HG03025 (cell line): ENCODE data around the gene IL15.
"Not testable (repeated sequence)": the region's sequence is repeated elsewhere in the genome, so short reads cannot be mapped to it uniquely, and the experiment has no call there.

Source experiments
- ATAC-seq: cut with Tn5 transposase; IDR thresholded peaks from one replicate; pipeline ENCODE4 v1.9.1; 2021; ENCODE audit warnings: mild to moderate bottlenecking, moderate library complexity; ENCODE audit not compliant: unreplicated experiment, low FRiP score

The IL15 gene

DNA sequence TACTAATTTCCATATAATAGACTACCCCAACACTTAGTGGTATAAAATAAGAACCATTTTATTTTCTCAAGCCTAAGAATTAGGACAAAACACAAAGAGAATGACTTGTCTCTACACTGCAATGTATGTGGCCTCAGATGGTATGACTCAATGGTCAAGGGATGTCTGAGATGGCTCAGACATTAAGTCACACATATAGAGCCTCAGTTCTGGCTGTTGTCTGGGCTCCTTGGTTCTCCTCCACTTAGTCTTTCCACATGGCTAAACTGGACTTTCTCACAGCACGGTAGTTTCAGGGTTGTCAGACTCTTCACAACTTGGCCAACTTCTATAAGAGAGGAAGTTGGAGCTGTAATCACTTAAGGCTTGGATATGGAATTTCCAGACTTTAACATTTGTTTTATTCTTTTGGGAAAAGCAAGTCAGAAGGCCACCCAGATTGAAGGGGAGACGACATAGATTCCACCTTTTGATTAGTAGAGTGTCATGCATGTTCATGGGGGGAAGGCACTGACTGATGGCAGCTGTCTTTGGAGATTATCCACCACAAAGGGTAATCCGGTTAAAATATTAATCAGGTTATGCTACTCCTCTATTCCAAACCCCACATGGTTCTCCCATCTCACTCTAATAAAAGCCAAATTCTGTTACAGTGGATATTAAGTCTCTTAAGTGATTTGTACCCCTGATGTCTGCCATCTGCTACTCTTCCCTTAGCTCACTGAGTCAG lies 9.4 kb downstream of the IL15 start:
- ATAC-seq: no peak

DNA sequence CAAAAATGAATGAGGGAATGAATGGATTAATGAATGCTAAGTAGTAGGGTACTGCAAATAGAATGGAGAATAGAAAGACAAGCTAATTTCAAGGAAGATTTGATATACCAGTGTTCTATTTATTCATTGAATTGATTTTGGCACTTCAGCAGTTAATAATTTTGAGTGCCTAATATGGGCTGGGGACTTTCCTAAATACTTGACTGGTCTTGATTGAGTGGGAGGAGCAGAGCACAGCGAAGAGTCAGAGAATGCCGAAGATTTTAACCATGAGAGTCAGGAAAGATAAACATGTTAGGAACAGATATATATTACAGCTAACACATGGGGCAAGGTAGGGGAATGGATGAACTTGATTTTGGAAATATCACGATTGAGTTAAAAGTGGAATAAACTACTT lies 10.6 kb downstream of the IL15 start:
- ATAC-seq: no peak

DNA sequence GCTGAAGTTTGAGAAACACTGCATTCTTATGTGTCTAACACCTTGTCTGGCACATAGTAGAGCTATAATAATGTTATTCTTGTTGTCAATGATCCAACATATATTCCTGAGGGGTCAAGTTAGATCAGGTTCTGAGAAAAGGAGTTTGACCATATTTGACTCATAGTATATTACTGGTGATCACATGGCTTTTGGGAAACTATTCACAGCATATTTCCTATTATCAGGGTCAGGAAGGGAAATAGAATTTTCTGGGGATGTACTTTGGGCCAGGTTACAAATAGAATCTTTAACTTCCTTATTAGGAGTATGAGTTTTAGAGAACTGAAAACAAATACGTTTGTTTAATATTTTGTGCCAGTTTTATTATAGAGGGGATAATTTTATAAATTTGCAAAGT lies 11.6 kb downstream of the IL15 start:
- ATAC-seq: no peak

DNA sequence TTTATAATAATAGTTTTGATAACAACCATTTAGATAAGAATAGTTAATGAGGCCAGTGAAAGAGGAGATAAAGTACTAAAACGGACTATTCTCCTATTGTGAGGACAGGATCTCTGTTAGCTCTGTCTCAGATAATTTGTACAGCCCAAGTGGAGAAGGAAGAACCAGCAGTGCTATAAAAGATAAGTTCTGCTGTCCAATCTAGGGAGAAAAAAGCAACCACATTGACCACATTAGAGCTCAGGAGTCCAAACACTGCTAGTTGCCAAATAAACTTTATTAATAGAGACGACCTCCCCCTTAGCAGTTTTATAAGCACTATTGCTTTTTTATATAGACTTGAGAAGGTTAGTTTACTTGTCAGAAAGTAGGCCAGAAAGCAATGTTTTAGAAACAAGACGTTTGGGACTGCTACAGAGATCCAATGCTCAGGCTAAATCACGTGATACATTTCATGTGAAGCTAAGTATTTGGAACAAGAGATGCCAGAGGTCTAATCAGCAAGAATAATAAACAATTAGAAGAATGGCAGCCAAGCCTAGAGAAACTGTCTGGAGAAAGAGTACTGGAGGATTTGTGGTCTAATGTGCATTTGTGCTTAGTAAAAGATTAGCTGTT lies 15.9 kb downstream of the IL15 start:
- no peak for ATAC-seq

DNA sequence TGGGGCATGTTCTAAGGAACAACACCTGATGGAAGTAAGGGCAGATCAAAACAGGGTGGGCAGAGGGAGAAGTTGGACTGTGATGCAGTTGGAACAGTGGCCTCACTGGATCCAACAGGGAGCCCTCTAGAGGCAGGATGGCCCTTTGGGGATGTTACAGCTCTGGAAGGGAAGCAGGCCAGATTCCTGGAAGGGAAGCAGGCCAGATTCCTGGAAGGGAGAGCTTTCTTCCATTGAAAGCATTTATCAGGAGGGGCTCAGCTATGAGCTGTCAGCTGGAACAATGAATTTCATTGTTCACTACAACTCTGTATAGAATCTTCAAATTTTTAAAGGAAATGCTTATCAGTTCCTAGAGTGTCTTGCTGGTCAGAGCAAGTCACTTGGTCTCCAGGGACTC lies 17.7 kb downstream of the IL15 start:
- ATAC-seq: no peak

DNA sequence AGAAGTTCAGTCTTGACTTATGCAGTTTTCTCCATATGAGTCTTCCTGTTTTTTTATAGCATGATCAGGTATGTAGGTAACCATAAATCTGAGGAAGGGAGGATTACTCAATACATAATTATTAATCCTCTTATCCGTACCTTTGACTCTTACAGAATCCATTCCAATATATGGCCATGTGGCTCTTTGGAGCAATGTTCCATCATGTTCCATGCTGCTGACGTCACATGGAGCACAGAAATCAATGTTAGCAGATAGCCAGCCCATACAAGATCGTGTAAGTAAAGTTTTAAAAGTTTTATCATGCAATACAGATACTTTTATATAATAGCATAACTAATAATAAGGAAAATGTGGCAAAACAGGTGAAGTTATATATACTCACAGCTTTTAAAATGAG lies 19.6 kb downstream of the IL15 start:
- no peak for ATAC-seq

DNA sequence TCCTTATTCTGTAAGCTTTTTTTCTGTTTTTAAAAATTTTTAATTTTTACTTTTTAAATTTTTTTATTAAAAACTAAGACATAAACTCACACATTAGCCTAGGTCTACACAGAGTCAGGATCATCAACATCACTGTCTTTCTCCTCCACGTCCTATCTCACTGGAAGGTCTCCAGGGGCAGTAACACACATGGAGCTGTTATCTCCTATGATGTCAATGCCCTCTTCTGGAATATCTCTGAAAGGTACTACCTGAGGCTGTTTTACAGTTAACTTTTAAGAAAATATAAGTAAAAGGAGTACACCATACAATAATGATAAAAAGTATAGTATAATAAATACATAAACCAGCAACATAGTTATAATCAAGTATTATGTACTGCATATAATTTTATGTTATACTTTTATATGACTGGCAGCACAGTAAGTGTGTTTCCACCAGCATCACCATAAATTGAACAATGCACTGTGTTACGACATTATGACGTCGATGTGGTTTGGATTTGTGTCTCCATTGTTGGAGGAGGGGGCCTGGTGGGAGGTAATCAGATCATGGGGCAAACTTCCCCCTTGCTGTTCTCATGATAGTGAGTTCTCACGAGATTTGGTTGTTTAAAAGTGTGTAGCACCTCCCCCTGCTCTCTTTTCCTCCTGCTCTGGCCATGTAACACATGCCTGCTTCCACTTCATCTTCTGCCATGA lies 21.3 kb downstream of the IL15 start:
- ATAC-seq: no peak

DNA sequence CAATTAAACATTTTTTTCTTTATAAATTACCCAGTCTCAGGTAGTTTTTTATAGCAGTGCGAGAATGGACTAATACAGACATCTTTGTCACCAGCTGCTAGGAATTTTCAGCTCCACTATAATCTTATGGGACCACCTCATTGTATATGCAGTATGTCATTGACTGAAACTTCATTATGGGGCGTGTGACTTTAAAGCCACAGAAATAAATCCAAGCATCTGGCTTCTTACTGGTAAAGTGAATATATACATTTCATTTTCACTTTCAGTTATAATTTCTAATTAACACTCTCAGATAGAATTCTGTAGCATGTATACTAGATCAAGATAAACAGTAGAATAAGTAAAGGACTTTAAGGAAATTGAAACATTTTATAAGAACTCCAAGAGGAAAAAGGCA lies 21.9 kb downstream of the IL15 start:
- no peak for ATAC-seq

DNA sequence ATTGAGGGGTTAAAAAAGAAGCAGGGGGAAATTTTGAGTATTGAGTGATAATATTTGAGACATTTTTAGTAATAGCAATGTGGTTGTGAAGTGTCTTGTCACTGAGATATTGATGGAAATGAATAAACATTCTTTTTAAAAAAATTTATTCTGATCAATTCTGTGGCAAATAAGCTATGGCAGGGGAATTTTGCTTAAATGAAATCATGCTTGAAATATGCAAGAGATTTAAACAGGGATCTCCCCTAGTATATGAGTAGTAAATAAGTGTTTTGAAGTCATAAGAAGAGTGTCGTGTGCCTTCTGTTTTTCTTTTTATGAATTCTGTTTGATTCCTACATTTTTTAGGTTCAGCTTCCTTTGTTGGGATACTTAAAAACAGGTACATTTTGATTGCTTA lies 23.2 kb downstream of the IL15 start:
- no peak for ATAC-seq

DNA sequence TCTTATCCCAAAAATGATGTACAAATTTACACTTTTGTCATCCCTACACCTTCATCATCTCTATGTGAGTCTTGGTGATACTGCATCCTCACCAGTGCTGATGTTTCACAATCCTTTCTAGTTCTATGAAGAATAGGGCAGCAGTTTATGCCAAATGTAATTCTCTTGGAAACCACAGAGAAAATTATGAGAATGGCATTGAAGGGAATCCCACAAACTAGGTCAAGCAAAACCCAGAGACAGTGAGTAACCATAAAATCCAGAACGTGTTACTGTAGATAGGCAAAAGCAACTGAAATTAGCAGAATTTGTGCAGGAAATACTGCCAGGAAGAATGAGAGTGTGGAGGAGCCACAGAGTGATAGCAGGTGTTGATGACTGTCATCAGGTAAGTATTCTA lies 24.5 kb downstream of the IL15 start:
- ATAC-seq: no peak

DNA sequence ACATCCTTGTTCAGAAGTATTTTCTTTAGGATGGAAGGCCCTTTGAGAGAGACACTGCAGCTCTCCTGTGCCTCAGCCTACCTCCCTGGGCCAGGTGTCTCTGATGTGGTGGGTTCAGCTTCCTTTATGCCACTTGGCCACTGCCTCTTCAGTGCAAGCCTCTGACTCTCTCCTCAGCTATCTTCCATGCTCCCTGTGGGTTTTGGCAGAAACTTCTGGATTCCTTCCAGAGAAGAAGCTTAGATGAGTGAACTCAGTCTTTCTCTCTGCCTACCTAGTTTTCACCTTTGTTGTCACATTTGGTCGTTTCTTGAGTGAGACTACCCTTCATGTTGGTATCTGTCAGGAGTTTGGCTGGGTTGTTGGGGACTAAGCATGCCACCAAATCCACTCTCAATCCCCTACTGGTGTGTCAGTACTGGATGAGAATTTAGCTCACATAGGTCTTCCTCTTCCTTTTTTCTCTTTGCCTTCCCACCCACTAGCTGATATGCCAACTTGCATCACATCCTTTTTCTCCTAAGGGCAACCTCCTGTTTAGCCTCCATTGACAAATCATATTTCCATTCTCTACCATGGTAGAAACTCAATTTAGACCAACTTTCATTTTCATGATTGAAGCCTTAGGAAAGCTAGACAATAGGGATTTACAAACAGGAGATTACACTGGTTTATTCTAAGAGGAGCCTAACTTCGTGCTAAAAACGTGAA lies 32.0 kb downstream of the IL15 start:
- ATAC-seq: no peak

DNA sequence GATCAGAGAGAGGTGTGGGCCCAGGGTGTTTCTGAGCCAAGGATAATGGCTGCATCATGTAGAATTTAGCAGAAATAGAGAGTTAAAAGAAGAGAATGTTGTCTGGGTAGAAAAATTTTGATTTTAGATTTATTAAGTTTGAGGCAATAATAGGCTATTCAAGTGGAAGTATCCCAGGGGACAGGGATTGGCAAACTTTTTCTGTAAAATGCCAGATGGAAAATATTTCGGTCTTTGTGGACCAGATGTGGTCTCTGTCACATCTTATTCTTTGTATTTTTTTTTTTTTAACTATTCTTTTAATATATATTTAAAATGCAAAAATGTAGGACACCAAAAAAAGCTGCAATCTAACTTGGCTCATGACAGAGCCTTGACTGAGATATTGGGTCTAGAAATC lies 33.1 kb downstream of the IL15 start:
- ATAC-seq: no peak

DNA sequence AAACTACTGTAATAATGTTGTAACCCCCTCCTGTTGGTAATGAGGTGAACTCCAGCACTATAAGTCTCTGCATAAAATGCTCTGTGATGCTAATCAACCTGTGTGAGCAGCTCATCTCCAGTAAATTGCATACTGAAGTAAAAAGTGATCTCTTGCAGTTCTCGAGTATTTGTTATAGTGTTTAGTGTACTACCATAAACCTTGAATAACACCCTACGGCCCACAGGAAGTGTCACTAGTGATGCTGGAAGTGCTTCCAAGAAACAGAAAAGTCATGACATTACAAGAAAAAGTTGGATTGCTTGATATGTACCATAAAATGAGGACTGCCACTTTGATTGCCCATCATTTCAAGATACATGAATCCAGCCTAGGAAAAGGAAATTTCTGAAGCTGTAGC lies 39.0 kb downstream of the IL15 start:
- no peak for ATAC-seq

DNA sequence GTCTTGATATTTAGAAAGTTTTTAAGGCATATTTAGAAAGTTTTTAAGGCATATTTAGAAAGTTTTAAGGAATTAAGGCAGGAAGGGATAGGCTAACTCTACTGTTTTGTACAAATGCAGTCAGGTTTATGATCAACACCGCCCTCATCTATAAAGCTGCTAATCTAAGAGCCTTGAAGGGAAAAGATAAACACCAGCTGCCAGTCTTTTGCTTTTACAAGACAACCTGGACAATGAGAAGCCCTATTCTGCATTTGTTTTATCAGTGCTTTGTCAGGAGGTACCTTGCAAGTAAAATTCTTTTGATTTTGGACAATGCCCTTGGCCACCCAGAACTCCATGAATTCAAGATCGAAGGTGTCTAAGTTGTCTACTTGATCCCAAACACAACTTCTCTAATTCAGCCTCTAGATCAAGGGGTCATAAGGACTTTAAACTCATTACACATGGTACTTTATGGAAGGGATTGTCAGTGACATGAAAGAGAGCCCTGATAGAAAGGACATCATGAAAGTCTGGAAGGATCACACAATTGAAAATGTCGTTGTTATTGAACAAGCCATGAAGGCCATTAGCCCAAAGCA lies 39.8 kb downstream of the IL15 start:
- no peak for ATAC-seq

DNA sequence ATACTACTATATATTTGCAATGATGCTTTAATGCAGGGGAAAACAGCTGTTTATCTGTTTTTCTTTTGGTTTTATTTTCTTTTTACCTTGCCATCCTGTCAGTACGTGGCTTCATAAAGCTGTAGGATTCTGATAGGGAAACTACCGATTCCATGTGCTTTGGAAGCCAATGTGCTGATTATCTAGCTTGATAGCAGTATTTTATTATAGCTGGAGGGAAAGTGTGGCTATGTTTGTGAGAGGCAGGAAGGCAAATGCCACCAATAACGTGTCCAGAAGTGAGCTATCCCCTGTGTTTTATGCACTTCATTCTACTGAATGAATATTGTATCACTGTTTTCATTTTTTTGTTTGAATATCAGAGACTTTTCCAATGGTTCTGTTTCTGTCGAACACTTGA lies 43.7 kb downstream of the IL15 start:
- ATAC-seq: no peak

DNA sequence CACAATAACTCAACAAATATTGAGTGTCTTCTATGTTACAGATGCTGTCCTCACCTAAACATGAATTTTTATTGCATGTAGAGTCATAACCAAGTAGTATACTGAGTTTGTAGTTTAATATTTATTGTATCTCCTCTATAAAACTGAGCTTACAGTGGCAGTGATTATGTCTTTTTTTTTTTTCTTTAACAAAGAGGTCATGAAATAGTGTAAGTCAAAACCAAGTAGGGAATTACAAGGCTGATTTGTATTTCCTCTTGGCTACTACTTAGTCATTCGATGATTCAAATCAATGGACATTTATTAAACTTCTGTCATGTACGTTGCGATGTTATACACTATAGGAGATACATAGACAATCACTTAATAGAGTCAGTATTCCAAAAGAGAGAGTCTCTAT lies 48.4 kb downstream of the IL15 start:
- no peak for ATAC-seq

DNA sequence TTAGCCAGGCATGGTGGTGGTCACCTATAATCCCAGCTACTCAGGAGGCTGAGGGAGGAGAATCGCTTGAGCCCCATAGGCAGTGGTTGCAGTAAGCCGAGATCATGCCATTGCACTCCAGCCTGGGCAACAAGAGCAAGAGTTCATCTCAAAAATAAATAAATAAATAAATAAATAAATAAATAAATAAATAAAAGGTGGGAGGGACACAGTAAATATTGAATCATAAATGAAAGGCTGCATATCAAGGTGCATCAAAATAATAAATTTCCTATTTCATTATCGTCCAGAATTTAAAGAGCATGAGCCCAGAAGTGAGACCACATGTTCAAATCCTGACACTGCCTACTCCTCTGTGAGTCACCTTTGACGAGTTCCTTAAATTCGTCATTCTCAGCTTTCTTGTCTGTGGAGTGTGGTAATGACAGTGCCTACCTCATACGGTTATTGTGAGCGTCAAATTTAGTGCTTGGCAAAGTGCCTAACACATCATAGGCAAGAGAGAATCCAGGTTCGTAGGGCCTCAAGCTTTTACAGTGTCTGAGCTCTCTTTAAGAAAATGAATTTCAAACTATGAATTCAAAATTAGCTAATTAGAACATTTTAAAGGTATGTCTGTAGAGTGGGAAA lies 49.9 kb downstream of the IL15 start:
- ATAC-seq: no peak

DNA sequence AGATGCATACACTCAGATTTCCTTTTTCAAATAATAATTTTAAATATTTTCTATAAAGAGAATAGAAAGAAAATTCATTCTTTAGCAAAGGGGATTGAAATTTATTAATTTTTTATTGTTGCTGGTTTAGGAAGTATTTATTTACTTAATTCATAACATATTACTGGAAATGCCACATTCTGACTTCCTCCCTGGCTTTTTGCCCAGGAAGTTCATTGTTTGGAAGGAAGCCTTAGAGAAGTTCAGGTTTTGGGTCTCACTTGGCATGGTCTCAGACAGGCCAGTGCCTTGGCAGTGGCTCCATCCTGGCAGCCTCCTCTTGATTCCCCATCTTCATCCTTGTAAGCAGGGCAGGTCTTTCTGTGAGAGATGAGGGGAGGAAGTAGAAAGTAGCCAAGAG lies 50.5 kb downstream of the IL15 start:
- ATAC-seq: no peak

DNA sequence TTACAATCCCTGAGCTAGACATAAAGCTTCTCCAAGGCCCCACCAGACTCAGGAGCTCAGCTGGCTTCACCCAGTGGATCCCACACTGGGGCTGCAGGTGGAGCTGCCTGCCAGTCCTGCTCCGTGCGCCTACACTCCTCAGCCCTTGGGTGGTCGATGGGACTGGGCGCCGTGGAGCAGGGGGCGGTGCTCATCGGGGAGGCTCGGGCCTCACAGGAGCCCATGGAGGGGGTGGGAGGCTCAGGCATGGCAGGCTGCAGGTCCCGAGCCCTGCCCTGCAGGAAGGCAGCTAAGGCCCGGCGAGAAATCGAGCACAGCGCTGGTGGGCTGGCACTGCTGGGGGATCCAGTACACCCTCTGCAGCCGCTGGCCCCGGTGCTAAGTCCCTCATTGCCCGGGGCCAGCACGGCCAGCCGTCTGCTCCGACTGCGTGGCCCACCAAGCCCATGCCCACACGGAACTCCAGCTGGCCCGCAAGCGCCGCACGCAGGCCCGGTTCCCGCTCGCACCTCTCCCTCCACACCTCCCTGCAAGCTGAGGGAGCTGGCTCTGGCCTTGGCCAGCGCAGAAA lies 53.4 kb downstream of the IL15 start:
- not testable (repeated sequence) for ATAC-seq

DNA sequence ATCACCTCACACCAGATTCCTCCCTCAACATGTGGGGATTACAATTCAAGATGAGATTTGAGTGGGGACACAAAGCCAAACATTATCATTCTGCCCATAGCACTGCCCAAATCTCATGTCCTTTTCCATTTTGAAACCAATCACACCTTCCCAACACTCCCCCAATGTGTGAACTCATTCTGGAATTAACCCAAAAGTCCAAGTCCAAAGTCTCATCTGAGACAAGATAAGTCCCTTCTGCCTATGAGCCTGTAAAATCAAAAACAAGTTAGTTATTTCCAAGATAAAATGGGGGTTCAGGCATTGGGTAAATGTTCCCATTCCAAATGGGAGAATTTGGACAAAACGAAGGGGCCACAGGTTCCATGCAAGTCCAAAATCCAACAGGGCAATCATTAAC lies 54.9 kb downstream of the IL15 start:
- ATAC-seq: not testable (repeated sequence)
